Activated CD4-positive, alpha-beta T cell treated with anti-CD3 and anti-CD28 coated beads for 36 hours (primary cell): ENCODE measurements around the gene KCNJ5. TPM values are rescaled to one million over a fixed set of nuclear protein-coding genes. Genes with fewer than 3 reads are reported as not detected.

ENCODE experiments used
- ATAC-seq: fragments of 200-7000 bp; cut with Tn5 transposase; one replicate; pipeline ENCODE4 v1.10.0; 2021; ENCODE audit warnings: mild to moderate bottlenecking, moderate library complexity
- CTCF ChIA-PET: fragments of 350-600 bp; sonication (Branson Sonifier 250); formaldehyde crosslinking; loops from one replicate; lab custom pipeline; 2021; ENCODE audit warnings: antibody characterized with exemption; lab: Charles Lee
- POLR2A ChIA-PET: fragments of 350-600 bp; sonication (Branson Sonifier 250); formaldehyde crosslinking; loops from one replicate; lab custom pipeline; 2021; ENCODE audit warnings: antibody characterized with exemption, inconsistent platforms; lab: Charles Lee
- DNase-seq: peaks from one replicate; pipeline ENCODE4 v3.0.0-alpha.2; 2020
- H3K27ac Mint-ChIP-seq: one replicate; pipeline ENCODE4 v1.8.0; 2021; ENCODE audit warnings: mixed read lengths
- H3K27me3 Mint-ChIP-seq: one replicate; pipeline ENCODE4 v1.8.0; 2021; ENCODE audit warnings: mixed read lengths
- H3K36me3 Mint-ChIP-seq: one replicate; pipeline ENCODE4 v1.8.0; 2021; ENCODE audit warnings: low read depth, mixed read lengths
- H3K4me1 Mint-ChIP-seq: one replicate; pipeline ENCODE4 v1.8.0; 2021; ENCODE audit warnings: mixed read lengths
- H3K4me3 Mint-ChIP-seq: one replicate; pipeline ENCODE4 v1.8.0; 2021; ENCODE audit warnings: mild to moderate bottlenecking, moderate library complexity, mixed read lengths
- H3K9me3 Mint-ChIP-seq: one replicate; pipeline ENCODE4 v1.8.0; 2021; ENCODE audit warnings: low read depth, mixed read lengths
- intact Hi-C, 2 experiments: fragments of 100-400 bp; cut with DNase I in 1 of 2; cut with micrococcal nuclease in 1 of 2; formaldehyde crosslinking; loops; one replicate each; pipeline versions ENCODE4 v1.14.2 to v1.15.1; 2022 to 2024; cut with DNase I, micrococcal nuclease
- total RNA-seq, 2 experiments: library from RNA; stranded (reverse); gene quantifications; one replicate each; pipeline ENCODE4 v1.2.3, GENCODE V29; 2021

Gene KCNJ5
- total RNA-seq, 2 experiments from 2014 or later, result not detected

DNA sequence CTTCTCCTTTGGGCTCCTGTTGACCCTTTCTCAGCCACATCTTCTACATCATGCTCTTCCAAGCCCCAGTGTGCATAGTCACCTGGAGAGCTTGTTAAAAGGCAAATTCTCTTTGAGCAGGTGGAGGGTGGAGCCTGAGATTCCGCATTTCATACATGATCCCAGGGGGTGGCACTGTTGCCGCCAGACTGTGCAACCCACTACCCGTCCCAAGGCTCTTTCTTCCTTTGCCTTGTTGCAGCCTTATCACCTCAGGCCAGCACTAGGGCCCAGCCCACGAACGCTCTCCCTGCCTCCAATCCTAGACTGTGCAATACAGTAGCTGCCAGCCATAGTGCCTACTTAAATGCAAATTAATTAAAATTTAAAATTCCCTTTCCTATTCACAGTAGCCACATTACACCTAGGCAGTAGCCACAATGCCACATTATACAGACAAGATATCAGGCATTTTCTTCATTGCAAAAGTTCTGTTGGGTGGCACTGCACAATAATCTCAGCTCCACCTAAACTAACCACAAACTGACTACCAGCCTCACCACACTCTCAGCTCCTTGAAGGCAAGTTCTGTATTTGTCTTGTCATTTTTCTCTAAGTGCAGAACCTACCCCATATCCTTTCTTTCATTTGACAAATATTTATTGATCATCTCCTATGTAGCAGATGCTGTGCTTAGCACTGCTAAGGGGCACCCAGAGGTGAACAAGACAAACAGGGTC lies 4.6 kb upstream of the KCNJ5 start:
- Mint-ChIP-seq H3K9me3 (no peaks in the 10 kb centered on the region), H3K4me1 (peaks cover 2% of the 10 kb centered on the region), H3K36me3 (no peaks in the 10 kb centered on the region), H3K4me3 (no peak overlapping the region), H3K27ac (no peak overlapping the region), H3K27me3 (peaks cover 61% of the 10 kb centered on the region)
- CTCF ChIA-PET, result interaction anchor here (0.6 to 6.5 kb wide), 12 partner anchors 12 to 729 kb away, joined by 3 to 162 read pairs (median 4); no protein-coding TSS in a partner anchor
- peak; percentile 42 for DNase-seq
- ATAC-seq, result peak; percentile 40
- intact Hi-C loops, result loop anchor here in 1 of 2 experiments (5.0 kb wide), 1 partner anchor 446 kb away; no protein-coding TSS in a partner anchor
- POLR2A ChIA-PET, result no interaction called here

DNA sequence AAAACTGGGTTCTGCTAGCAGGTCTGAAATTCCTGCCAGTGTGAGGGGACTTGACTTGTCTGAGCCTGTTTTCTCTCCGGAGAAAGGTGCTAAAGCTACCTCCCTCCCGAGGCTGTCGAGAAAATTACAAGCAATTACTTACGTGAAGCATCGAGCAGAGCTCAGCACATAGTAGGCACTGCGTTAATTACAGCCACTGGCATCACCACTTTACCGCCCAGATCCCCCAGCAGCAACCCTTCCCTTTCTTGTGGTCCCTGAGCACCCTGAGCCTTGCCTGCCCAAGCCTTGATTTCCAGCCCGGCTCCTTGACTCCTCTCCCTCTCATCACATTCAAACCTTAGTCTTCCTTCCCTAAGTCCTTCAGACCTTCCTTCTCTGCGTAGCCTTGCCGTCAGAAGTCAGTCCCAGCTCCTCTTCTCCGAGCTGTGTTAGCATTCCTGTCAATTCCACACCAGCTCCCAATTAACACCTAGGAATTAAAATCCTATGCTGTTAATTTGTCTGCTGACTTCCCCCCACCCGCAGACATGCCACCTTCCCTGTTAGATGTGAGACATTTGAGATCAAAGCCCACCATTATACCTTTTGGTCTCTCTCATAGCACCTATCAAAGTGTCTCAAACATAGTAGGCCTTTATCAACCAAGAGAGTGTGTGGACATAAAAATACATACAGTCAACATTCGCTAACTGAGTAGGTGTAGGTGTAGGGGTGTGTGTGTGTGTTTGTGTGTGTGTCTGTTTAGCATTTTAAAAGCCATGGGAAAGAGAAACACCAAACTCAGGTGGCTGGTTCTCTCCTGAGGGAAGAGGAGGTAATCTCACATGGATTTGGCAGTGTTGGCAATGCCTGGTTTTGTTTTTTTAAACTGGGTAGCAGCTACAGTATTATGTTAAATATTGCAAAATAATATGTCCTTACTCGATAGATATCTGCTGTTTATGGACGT lies 2.8 kb upstream of the KCNJ5 start:
- peaks cover 2% of the 10 kb centered on the region for H3K4me1 Mint-ChIP-seq
- H3K27ac Mint-ChIP-seq, result no peak overlapping the region
- no peaks in the 10 kb centered on the region for H3K36me3 Mint-ChIP-seq
- ChIA-PET CTCF (interaction anchor here (0.6 to 6.5 kb wide), 8 partner anchors 7 to 715 kb away, joined by 3 to 162 read pairs (median 4); no protein-coding TSS in a partner anchor), POLR2A (no interaction called here)
- DNase-seq (no peak), ATAC-seq (no peak)
- H3K4me3 Mint-ChIP-seq, result no peak overlapping the region
- intact Hi-C loops, result loop anchor here in 1 of 2 experiments (5.0 kb wide), 1 partner anchor 444 kb away; no protein-coding TSS in a partner anchor
- peaks cover 54% of the 10 kb centered on the region for H3K27me3 Mint-ChIP-seq
- no peaks in the 10 kb centered on the region for H3K9me3 Mint-ChIP-seq

DNA sequence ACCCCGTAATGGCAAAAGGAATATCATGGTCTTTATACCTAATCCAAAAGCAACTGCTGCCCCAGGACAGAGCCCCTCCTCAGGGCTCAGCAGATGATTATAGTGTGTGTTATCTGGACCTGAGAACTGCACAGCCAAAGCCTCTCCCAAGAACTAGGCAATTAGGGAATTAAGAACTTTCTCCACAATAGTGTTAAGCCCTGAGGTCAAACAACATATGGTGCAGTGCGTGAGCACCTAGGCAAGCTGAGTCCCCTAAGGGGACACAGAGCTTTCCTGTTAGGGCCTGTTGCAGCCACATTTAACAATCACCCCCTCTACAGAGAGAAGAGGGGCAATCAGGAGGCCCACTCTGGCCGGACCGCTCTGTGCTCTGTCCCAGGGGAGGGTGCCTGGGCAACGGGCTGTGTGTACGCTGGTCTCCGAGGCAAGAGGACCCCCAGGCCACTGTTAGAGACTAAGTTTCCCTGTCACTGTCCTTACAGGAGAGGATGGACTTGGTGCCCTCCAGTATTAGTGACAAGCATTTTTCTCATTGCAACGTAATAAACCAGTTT lies 1.4 kb upstream of the KCNJ5 start:
- H3K36me3 Mint-ChIP-seq, result no peaks in the 10 kb centered on the region
- ChIA-PET POLR2A (interaction anchor here (0.9 kb wide), 1 partner anchor 73 kb away, joined by 3 read pairs; no protein-coding TSS in a partner anchor), CTCF (interaction anchor here (0.7 to 6.5 kb wide), 6 partner anchors 9 to 67 kb away, joined by 3 to 162 read pairs (median 4); no protein-coding TSS in a partner anchor)
- peaks cover 2% of the 10 kb centered on the region for H3K4me1 Mint-ChIP-seq
- DNase-seq (no peak), ATAC-seq (no peak)
- no peak overlapping the region for H3K27ac Mint-ChIP-seq
- H3K27me3 Mint-ChIP-seq, result peaks cover 50% of the 10 kb centered on the region
- no peak overlapping the region for H3K4me3 Mint-ChIP-seq
- no peaks in the 10 kb centered on the region for H3K9me3 Mint-ChIP-seq
- intact Hi-C loops, result loop anchor here in 1 of 2 experiments (5.0 kb wide), 1 partner anchor 443 kb away; no protein-coding TSS in a partner anchor

DNA sequence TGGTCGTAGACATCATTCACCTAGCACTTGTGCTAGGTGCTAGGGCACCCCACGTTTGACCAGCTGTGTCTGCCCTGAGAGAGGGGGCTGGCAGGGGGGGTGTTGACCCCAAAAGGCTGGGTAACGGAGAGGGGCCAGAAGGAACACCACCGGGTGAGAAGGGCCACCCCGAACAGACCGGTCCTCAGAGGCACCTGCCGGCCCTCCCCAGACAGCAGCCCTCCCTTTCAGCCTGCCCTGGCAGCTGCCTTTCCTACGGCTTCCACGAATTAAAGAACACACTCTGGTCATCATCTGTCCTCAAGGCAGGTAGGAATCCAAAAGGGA lies 977 bp upstream of the KCNJ5 start:
- Mint-ChIP-seq H3K27ac (no peak overlapping the region), H3K9me3 (no peaks in the 10 kb centered on the region), H3K36me3 (no peaks in the 10 kb centered on the region), H3K4me1 (peaks cover 2% of the 10 kb centered on the region), H3K4me3 (no peak overlapping the region), H3K27me3 (peaks cover 49% of the 10 kb centered on the region)
- ChIA-PET POLR2A (interaction anchor here (0.9 kb wide), 1 partner anchor 73 kb away, joined by 3 read pairs; no protein-coding TSS in a partner anchor), CTCF (interaction anchor here (0.7 to 2.2 kb wide), 5 partner anchors 9 to 733 kb away, joined by 3 to 9 read pairs (median 4); no protein-coding TSS in a partner anchor)
- intact Hi-C loops, result no loop called here
- ATAC-seq (no peak), DNase-seq (no peak)

DNA sequence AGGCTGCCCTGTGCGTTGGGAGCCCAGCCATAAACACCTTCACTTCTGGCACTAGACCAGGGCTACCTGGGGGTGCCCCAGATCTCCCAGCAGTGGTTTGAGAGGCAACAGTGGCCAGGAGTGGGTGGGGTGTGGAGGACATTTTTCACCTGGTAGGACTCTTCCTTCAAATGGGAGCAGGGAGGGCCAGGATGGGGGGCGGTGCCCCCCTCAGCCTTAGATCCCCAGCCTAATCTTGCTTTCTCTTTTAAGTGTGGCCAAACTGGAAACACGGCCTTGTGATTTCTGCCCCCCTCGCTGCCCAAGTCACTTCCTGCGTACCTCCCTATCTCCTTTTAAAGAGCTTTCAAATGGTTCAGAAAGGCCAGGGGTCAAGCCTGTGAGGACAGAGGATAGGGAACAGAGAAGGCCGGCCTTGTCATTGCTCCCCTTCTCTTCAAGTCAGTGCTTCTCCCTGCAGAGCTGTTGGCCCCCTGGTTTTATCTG lies 800 bp downstream of the KCNJ5 start:
- Mint-ChIP-seq H3K36me3 (no peaks in the 10 kb centered on the region), H3K4me3 (no peak overlapping the region)
- intact Hi-C loops, result no loop called here

DNA sequence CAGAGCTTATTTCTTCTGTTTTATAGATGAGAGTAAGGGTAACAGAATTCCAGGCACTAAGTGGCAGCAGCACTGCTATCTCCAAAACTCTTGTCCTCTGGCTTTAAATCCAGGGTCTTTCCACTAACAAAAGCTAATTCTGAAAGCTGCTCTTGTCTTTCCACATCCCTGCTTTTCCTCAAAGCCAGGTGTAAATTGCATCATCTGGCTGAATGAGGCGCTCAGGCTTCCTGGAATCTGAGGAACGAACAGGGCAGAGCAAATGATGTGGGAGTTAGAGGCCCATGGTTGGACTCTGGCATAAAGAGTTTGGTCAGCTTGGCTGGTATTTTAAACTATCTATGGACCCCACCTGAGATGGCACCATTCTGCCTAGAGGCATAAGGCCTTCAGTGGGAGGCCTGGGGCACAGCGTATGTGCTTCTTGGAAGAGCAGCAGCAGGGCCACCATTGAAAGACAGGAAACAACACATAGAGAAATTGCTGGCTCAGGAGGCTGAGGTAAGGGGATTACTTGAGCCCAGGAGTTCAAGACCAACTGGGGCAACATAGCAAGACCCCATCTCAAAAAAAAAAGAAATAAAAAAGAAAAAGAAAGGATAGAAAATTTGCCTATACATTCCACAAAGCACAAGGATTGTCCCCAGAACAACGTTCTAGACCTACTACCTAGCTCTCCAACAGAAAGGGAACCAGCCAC lies 1.9 kb downstream of the KCNJ5 start:
- CTCF ChIA-PET, result interaction anchor here (0.6 to 2.5 kb wide), 7 partner anchors 8 to 107 kb away, joined by 3 to 28 read pairs (median 5); no protein-coding TSS in a partner anchor
- peaks cover 32% of the 10 kb centered on the region for H3K27me3 Mint-ChIP-seq

More for the DNA sequence above, 800 bp downstream of the KCNJ5 start:
- POLR2A ChIA-PET, result interaction anchor here (0.6 kb wide), 1 partner anchor 241 kb away, joined by 3 read pairs; no protein-coding TSS in a partner anchor
- no peak for DNase-seq
- CTCF ChIA-PET, result interaction anchor here (0.6 to 2.5 kb wide), 8 partner anchors 8 to 1170 kb away, joined by 3 to 28 read pairs (median 4); no protein-coding TSS in a partner anchor
- Mint-ChIP-seq H3K9me3 (no peaks in the 10 kb centered on the region), H3K27me3 (peaks cover 40% of the 10 kb centered on the region), H3K4me1 (peaks cover 2% of the 10 kb centered on the region), H3K27ac (no peak overlapping the region)
- ATAC-seq, result no peak

DNA sequence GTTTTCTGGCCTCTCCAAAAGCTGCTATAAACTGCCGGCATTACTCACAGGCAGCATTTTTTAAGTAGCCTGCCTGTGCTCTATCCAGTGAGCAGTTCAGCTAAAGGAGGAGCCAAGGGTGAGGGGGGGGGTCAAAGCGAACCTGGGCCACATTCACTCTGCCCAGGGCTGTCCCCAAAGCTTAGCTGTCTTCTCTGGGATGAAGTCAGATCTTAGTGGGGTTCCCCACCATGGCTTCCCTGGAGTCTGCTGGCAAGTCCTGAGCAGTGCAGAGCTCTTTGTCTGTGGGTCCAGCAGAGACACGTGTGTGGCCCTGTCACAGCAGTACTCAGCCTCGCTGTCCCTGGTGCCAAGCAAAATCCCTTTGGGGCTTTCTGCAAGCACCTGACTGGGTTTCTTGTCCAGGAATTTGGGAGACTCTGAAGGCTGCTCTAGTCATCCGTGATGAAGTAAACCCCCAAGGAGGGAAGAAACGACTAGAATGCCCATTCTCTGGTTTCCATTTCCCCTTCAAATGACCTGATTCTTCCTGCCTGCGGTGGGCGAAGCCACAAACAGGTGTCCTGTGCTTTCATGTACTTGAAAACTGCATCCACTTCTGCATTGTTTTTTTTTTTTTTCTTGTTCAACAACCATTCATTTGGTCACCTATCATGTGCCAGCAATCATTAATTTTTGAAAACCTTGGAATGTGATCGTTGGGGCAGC lies 2.6 kb downstream of the KCNJ5 start:
- H3K36me3 Mint-ChIP-seq, result no peaks in the 10 kb centered on the region
- no peak overlapping the region for H3K27ac Mint-ChIP-seq
- peaks cover 26% of the 10 kb centered on the region for H3K27me3 Mint-ChIP-seq
- peaks cover 2% of the 10 kb centered on the region for H3K4me1 Mint-ChIP-seq
- POLR2A ChIA-PET, result no interaction called here
- no peaks in the 10 kb centered on the region for H3K9me3 Mint-ChIP-seq
- CTCF ChIA-PET, result interaction anchor here (0.7 to 2.5 kb wide), 4 partner anchors 8 to 62 kb away, joined by 3 to 28 read pairs (median 7); no protein-coding TSS in a partner anchor
- no peak overlapping the region for H3K4me3 Mint-ChIP-seq
- intact Hi-C loops, result no loop called here
- DNase-seq (no peak), ATAC-seq (no peak)

More for the DNA sequence above, 1.9 kb downstream of the KCNJ5 start:
- DNase-seq (no peak), ATAC-seq (no peak)
- Mint-ChIP-seq H3K9me3 (no peaks in the 10 kb centered on the region), H3K4me3 (no peak overlapping the region), H3K27ac (no peak overlapping the region), H3K36me3 (no peaks in the 10 kb centered on the region), H3K4me1 (peaks cover 2% of the 10 kb centered on the region)
- intact Hi-C loops, result no loop called here
- POLR2A ChIA-PET, result no interaction called here

DNA sequence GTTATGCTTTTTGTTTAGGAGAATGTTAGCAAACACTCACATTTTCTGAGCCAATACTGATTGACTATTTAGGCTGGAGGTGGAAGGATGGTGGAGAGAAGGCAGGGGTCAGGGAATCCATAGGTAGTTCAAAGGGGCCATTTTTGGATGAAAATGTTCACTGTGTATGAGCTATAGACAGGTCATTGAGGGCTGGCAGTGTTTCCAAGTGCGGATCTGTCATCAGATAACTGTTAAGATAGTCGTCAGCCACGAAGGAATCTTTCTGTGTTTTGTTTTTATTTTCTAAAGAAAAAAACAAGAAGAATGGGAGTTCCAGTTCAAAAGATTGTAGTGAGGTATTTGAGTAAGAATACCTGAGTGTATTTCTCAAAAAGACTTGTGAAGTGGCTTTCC lies 3.1 kb downstream of the KCNJ5 start:
- H3K4me1 Mint-ChIP-seq, result peaks cover 2% of the 10 kb centered on the region
- H3K27ac Mint-ChIP-seq, result no peak overlapping the region
- ChIA-PET CTCF (interaction anchor here (0.5 to 2.0 kb wide), 3 partner anchors 9 to 94 kb away, joined by 3 to 9 read pairs (median 4); no protein-coding TSS in a partner anchor), POLR2A (no interaction called here)
- H3K27me3 Mint-ChIP-seq, result peaks cover 25% of the 10 kb centered on the region
- no peaks in the 10 kb centered on the region for H3K36me3 Mint-ChIP-seq
- H3K9me3 Mint-ChIP-seq, result no peaks in the 10 kb centered on the region
- no peak for ATAC-seq
- DNase-seq, result no peak
- H3K4me3 Mint-ChIP-seq, result no peak overlapping the region
- intact Hi-C loops, result no loop called here

DNA sequence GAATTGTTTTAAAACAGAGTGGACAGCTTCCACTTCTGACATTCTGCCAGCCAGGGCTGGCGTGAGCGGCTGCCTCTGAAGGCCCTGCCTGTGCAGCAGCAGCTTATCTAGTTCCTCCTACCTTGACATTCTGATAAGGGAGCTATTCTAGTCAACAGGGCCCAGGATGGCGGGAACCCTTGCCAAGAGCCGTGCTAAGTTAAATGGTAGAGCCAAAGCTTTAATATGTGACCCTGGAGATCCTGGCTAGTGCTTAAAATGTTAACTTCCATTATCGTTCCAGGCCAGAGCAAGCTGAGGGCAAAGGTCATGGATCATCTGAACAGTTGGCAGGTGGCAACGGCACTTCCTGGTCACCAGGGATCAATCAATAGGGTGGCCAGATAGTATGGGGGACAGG lies 3.5 kb downstream of the KCNJ5 start:
- no peak for DNase-seq
- H3K36me3 Mint-ChIP-seq, result no peaks in the 10 kb centered on the region
- CTCF ChIA-PET, result interaction anchor here (0.5 to 2.0 kb wide), 3 partner anchors 9 to 93 kb away, joined by 3 to 9 read pairs (median 4); no protein-coding TSS in a partner anchor
- peaks cover 2% of the 10 kb centered on the region for H3K4me1 Mint-ChIP-seq
- H3K27ac Mint-ChIP-seq, result no peak overlapping the region
- H3K9me3 Mint-ChIP-seq, result no peaks in the 10 kb centered on the region
- POLR2A ChIA-PET, result no interaction called here
- intact Hi-C loops, result no loop called here
- H3K27me3 Mint-ChIP-seq, result peaks cover 21% of the 10 kb centered on the region
- no peak for ATAC-seq
- no peak overlapping the region for H3K4me3 Mint-ChIP-seq

DNA sequence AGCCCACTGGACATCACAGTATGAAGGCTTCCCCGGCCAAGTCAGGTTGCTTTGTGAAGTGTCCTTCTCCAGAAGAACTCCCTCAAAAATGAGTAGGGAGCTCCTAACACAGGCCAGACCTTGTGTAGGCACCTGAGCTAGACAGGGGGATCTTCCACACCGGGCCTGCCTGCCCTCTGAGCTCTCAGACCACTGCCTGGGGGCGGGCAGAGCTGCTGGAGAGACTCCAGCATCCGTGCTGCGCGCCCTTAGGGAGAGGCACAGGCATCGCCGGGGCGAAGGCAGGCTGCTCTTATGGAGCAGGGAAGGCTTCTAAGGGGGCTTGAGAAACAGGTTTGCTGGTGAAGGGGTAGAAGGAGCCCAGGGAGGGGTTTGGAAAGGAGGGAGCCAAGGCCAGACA lies 4.4 kb downstream of the KCNJ5 start:
- ChIA-PET CTCF (no interaction called here), POLR2A (no interaction called here)
- Mint-ChIP-seq H3K27ac (no peak overlapping the region), H3K4me1 (peaks cover 2% of the 10 kb centered on the region), H3K9me3 (no peaks in the 10 kb centered on the region), H3K4me3 (no peak overlapping the region), H3K36me3 (no peaks in the 10 kb centered on the region), H3K27me3 (peaks cover 17% of the 10 kb centered on the region)
- intact Hi-C loops, result no loop called here
- ATAC-seq (no peak), DNase-seq (no peak)
